K562 (cell line): ENCODE measurements around the gene PALM3. TPM values are rescaled to one million over a fixed set of nuclear protein-coding genes. Genes with fewer than 3 reads are reported as not detected.
A peak's percentile ranks its signal among the peaks of the same experiment; 100 is the strongest.

Source experiments
- CSDE1 ChIP-seq, 2 experiments: fragments of 450-650 bp; IDR thresholded peaks; 2 replicates each; pipeline ENCODE4 v1.6.1; 2016; ENCODE audit warnings: mild to moderate bottlenecking in 1 of 2
- JUND ChIP-seq, 2 experiments: IDR thresholded peaks; 2 replicates in 1 of 2; 3 replicates in 1 of 2; pipeline ENCODE4 v1.6.1; 2011; ENCODE audit warnings: borderline replicate concordance in 2 of 2, low read depth in 2 of 2, low read length in 2 of 2, improper control_type of control experiment in 1 of 2, missing biosample characterization in 1 of 2, missing genetic modification characterization in 1 of 2, missing genetic modification reagents in 1 of 2
- MEIS2 ChIP-seq: fragments of 450-650 bp; IDR thresholded peaks from 2 replicates; pipeline ENCODE4 v1.6.1; 2014; ENCODE audit warnings: mild to moderate bottlenecking; ENCODE audit not compliant: partially characterized antibody
- U2AF2 ChIP-seq: fragments of 200-400 bp; formaldehyde crosslinking; optimal IDR thresholded peaks from 2 replicates; pipeline ENCODE3; 2017; ENCODE audit warnings: low read depth, mild to moderate bottlenecking, low read length
- ZBTB40 ChIP-seq, 2 experiments: fragments of 450-650 bp in 1 of 2; sonication (generic) in 1 of 2; formaldehyde crosslinking in 1 of 2; IDR thresholded peaks; 2 replicates each; pipeline versions ENCODE4 v1.7.1 to v1.9.0; 2016 to 2022; ENCODE audit warnings: inconsistent platforms in 1 of 2, mild to moderate bottlenecking in 1 of 2, missing genetic modification reagents in 1 of 2
- ZBTB7A ChIP-seq: IDR thresholded peaks from 2 replicates; pipeline ENCODE4 v1.6.1; 2011; ENCODE audit warnings: low read depth, mild to moderate bottlenecking, low read length, moderate library complexity, borderline replicate concordance; ENCODE audit not compliant: control insufficient read depth
- ZC3H4 ChIP-seq: sonication (generic); formaldehyde crosslinking; IDR thresholded peaks from 2 replicates; pipeline ENCODE4 v1.9.0; 2021; ENCODE audit warnings: missing genetic modification reagents, borderline replicate concordance
- ZNF184 ChIP-seq: sonication (generic); formaldehyde crosslinking; IDR thresholded peaks from 2 replicates; pipeline ENCODE4 v1.5.0; 2020; ENCODE audit warnings: missing genetic modification reagents
- ZNF311 ChIP-seq: fragments of 250-450 bp; sonication (Bioruptor Pico); IDR thresholded peaks from 2 replicates; pipeline ENCODE4 v1.4.0; 2020; ENCODE audit warnings: mild to moderate bottlenecking, moderate library complexity
- ZNF507 ChIP-seq: conservative IDR thresholded peaks from 2 replicates; pipeline ENCODE4 v1.6.1; 2017; ENCODE audit warnings: missing genetic modification characterization, missing compliant biosample characterization
- polyA plus RNA-seq, 8 experiments: library from polyadenylated mRNA; depleted of rRNA in 4 of 8; stranded (reverse) in 5 of 8; unstranded in 3 of 8; fragments of >200 nt; fragmentation: Nextera tagmentation in 2 of 8; fragmentation: Illumina TruSeq in 1 of 8; extraction: Ambion mirVana in 2 of 8; extraction: Trizol in 1 of 8; gene quantifications; 2 replicates each; pipeline versions ENCODE4 v1.2.1 to v1.2.3, GENCODE V29; 2011 to 2014; ENCODE audit warnings: inconsistent platforms in 1 of 8, missing spikeins in 1 of 8
- total RNA-seq, 7 experiments: library from RNA; depleted of rRNA in 6 of 7; stranded (reverse); fragments of >200 nt in 6 of 7; fragmentation: Illumina TruSeq in 2 of 7; extraction: Trizol in 2 of 7; gene quantifications; 2 replicates each; pipeline versions ENCODE4 v1.2.1 to v1.2.3, GENCODE V29; 2011 to 2021; ENCODE audit warnings: low replicate concordance in 1 of 7
- TF ChIP-seq, protein P1 (sequence below): sonication (generic); formaldehyde crosslinking; IDR thresholded peaks from 2 replicates; pipeline ENCODE4 v1.8.0; 2023; ENCODE audit warnings: mild to moderate bottlenecking, missing genetic modification reagents
- TF ChIP-seq, protein P2 (sequence below), 2 experiments: IDR thresholded peaks; 2 replicates each; pipeline ENCODE4 v1.6.1; 2012; ENCODE audit warnings: improper control_type of control experiment in 2 of 2, low read depth in 2 of 2, low read length in 2 of 2, borderline replicate concordance in 1 of 2

Gene PALM3
- total and polyA plus RNA-seq, 9 of the 15 experiments (the other 6 are each of a cell fraction or from before 2014, with no cell fraction given) = 0.07 to 9.3 (median 3.3) TPM

DNA sequence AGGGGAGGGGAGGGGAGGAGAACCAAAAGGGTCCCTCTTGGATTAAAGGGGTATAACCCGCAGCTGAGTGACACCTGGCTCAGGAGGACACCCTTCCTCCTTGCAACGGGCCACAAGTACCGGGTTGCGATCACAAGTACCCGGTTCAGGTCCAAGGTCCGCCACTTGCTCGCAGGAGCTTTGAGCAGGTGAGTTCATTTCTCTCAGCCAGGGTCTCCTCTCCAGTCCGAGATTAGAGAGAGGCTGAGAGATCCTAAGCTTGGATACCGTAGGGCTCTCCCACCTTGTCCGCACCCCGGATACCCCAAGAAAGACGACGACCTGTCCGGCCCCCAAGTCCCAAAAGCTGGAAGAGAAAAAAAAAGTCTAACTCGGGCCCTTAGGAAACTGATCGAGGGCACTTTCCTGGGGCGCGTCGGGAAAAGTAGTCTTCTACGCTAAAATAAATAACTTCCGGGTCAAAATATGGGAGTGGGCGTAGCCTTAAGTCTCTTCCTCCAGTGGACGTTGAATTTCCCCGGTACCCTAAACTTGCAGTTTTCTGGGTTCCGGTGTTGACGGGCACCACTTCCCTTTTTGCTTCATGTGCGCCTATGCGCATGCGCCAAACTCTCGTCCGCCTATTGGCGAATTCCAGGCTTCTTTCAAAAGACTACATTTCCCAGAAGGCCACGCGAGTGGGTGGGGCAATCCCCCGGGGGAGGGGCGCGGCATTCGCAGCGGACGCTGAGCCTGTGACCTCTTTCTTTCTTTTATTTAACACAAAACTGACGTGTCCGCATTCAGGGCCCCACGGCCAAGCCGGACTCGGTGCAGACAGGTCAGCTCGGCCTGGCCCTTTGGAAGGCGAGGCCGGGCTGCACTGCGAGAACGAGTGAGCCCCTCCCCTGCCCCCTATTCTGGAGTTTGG, 19.3 kb upstream of the PALM3 start (continued):
- TF ChIP-seq ZNF311 (CRISPR knock-in tag) (no peak), ZC3H4 (CRISPR knock-in tag) (no peak), ZNF184 (no peak), CSDE1 (IDR thresholded peaks at IDR 0.05) (no peak), ZBTB7A (no peak; the same call in 1 of the 2 replicates), U2AF2 (no peak), ZBTB40 (IDR thresholded peaks at IDR 0.05) (peak; percentile 99), ZBTB40 (CRISPR knock-in tag; IDR thresholded peaks at IDR 0.05) (no peak), MEIS2 (peak; percentile 90), ZNF507 (tag) (no peak), JUND (IDR thresholded peaks at IDR 0.05; ENCODE audit: borderline replicate concordance, low read depth, low read length) (peak; percentile 24; the same call in 1 of the 2 replicates), JUND (tag; IDR thresholded peaks at IDR 0.05; ENCODE audit: borderline replicate concordance, low read depth, low read length) (peak; percentile 47; the same call in 1 of the 3 replicates)
- TF ChIP-seq, protein P1, sequence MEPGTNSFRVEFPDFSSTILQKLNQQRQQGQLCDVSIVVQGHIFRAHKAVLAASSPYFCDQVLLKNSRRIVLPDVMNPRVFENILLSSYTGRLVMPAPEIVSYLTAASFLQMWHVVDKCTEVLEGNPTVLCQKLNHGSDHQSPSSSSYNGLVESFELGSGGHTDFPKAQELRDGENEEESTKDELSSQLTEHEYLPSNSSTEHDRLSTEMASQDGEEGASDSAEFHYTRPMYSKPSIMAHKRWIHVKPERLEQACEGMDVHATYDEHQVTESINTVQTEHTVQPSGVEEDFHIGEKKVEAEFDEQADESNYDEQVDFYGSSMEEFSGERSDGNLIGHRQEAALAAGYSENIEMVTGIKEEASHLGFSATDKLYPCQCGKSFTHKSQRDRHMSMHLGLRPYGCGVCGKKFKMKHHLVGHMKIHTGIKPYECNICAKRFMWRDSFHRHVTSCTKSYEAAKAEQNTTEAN = 0 out of 2 replicates have a peak, but pooled peaks have one; percentile 36
- TF ChIP-seq, protein P2, sequence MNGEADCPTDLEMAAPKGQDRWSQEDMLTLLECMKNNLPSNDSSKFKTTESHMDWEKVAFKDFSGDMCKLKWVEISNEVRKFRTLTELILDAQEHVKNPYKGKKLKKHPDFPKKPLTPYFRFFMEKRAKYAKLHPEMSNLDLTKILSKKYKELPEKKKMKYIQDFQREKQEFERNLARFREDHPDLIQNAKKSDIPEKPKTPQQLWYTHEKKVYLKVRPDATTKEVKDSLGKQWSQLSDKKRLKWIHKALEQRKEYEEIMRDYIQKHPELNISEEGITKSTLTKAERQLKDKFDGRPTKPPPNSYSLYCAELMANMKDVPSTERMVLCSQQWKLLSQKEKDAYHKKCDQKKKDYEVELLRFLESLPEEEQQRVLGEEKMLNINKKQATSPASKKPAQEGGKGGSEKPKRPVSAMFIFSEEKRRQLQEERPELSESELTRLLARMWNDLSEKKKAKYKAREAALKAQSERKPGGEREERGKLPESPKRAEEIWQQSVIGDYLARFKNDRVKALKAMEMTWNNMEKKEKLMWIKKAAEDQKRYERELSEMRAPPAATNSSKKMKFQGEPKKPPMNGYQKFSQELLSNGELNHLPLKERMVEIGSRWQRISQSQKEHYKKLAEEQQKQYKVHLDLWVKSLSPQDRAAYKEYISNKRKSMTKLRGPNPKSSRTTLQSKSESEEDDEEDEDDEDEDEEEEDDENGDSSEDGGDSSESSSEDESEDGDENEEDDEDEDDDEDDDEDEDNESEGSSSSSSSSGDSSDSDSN (IDR thresholded peaks at IDR 0.05; ENCODE audit: borderline replicate concordance in 1 of 2, low read depth in 2 of 2, low read length in 2 of 2) = no peak
